HepG2 (cell line): Measurements from ENCODE around the gene ARHGAP35. TPM values are rescaled to one million over a fixed set of nuclear protein-coding genes. Genes with fewer than 3 reads are reported as not detected.

Source experiments
- ARNT ChIP-seq: fragments of 450-650 bp; IDR thresholded peaks from 2 replicates; pipeline ENCODE4 v1.6.1; 2017
- CCDC6 ChIP-seq: sonication (generic); formaldehyde crosslinking; IDR thresholded peaks from 2 replicates; pipeline ENCODE4 v1.8.1; 2022; ENCODE audit warnings: mild to moderate bottlenecking, missing genetic modification reagents, moderate library complexity
- DMTF1 ChIP-seq: sonication (generic); formaldehyde crosslinking; IDR thresholded peaks from 2 replicates; pipeline ENCODE4 v1.4.0; 2020; ENCODE audit warnings: mild to moderate bottlenecking, missing genetic modification reagents
- ISX ChIP-seq: sonication (generic); formaldehyde crosslinking; conservative IDR thresholded peaks from 2 replicates; pipeline ENCODE4 v1.5.0; 2020; ENCODE audit warnings: missing genetic modification reagents
- MEF2D ChIP-seq: sonication (generic); formaldehyde crosslinking; IDR thresholded peaks from 2 replicates; pipeline ENCODE4 v1.5.1; 2020; ENCODE audit warnings: mild to moderate bottlenecking, missing genetic modification reagents
- PCBP2 ChIP-seq: fragments of 200-400 bp; formaldehyde crosslinking; optimal IDR thresholded peaks from 2 replicates; pipeline ENCODE3; 2018; ENCODE audit warnings: low read length, low read depth; ENCODE audit not compliant: poor library complexity, severe bottlenecking
- PPARG ChIP-seq: conservative IDR thresholded peaks from 2 replicates; pipeline ENCODE4 v1.6.1; 2016; ENCODE audit warnings: missing biosample characterization, missing genetic modification reagents
- ZNF280D ChIP-seq: sonication (generic); formaldehyde crosslinking; IDR thresholded peaks from 2 replicates; pipeline ENCODE4 v1.5.1; 2020; ENCODE audit warnings: mild to moderate bottlenecking, missing genetic modification reagents
- ZNF282 ChIP-seq: fragments of 450-650 bp; IDR thresholded peaks from 2 replicates; pipeline ENCODE4 v1.6.1; 2018; ENCODE audit not compliant: partially characterized antibody
- ZNF33B ChIP-seq: sonication (generic); formaldehyde crosslinking; IDR thresholded peaks from 2 replicates; pipeline ENCODE4 v1.5.1; 2020; ENCODE audit warnings: mild to moderate bottlenecking, missing genetic modification reagents
- ZNF441 ChIP-seq: sonication (generic); formaldehyde crosslinking; IDR thresholded peaks from 2 replicates; pipeline ENCODE4 v1.7.0; 2021; ENCODE audit warnings: missing genetic modification reagents, borderline replicate concordance
- ZSCAN25 ChIP-seq: sonication (generic); formaldehyde crosslinking; IDR thresholded peaks from 2 replicates; pipeline ENCODE4 v1.8.0; 2022; ENCODE audit warnings: mild to moderate bottlenecking, missing genetic modification reagents
- polyA plus RNA-seq, 8 experiments: library from polyadenylated mRNA; depleted of rRNA in 3 of 8; stranded (reverse) in 7 of 8; unstranded in 1 of 8; fragments of >200 nt; fragmentation: Illumina TruSeq in 4 of 8; extraction: Trizol in 4 of 8; gene quantifications; 2 replicates each; pipeline versions ENCODE4 v1.2.1 to v1.2.3, GENCODE V29; 2011 to 2016; ENCODE audit warnings: low read depth in 4 of 8, missing spikeins in 1 of 8, mixed read lengths in 1 of 8; ENCODE audit not compliant: insufficient read depth in 1 of 8
- total RNA-seq, 5 experiments: library from RNA; depleted of rRNA; stranded (reverse); fragments of >200 nt; fragmentation: Illumina TruSeq; extraction: Trizol; gene quantifications; 2 replicates each; pipeline ENCODE4 v1.2.3, GENCODE V29; 2016; ENCODE audit warnings: low read depth in 1 of 5
- TF ChIP-seq, protein P1 (sequence below), 2 experiments: IDR thresholded peaks; 2 replicates each; pipeline ENCODE4 v1.6.1; 2011 to 2012; ENCODE audit warnings: low read length in 2 of 2, borderline replicate concordance in 1 of 2, low read depth in 1 of 2, mild to moderate bottlenecking in 1 of 2, moderate library complexity in 1 of 2
- TF ChIP-seq, protein P2 (sequence below): sonication (generic); formaldehyde crosslinking; IDR thresholded peaks from 2 replicates; pipeline ENCODE4 v1.8.1; 2022; ENCODE audit warnings: low read depth, mild to moderate bottlenecking, missing genetic modification reagents
- TF ChIP-seq, protein P3 (sequence below): IDR thresholded peaks from 2 replicates; pipeline ENCODE4 v1.6.1; 2016; ENCODE audit warnings: missing compliant biosample characterization, missing genetic modification reagents, borderline replicate concordance

ARHGAP35 gene
- total and polyA plus RNA-seq, 2 of the 13 experiments (the other 11 are each of a cell fraction or from before 2014, with no cell fraction given), result 30.1 to 30.2 TPM

- TF ChIP-seq, protein P1, sequence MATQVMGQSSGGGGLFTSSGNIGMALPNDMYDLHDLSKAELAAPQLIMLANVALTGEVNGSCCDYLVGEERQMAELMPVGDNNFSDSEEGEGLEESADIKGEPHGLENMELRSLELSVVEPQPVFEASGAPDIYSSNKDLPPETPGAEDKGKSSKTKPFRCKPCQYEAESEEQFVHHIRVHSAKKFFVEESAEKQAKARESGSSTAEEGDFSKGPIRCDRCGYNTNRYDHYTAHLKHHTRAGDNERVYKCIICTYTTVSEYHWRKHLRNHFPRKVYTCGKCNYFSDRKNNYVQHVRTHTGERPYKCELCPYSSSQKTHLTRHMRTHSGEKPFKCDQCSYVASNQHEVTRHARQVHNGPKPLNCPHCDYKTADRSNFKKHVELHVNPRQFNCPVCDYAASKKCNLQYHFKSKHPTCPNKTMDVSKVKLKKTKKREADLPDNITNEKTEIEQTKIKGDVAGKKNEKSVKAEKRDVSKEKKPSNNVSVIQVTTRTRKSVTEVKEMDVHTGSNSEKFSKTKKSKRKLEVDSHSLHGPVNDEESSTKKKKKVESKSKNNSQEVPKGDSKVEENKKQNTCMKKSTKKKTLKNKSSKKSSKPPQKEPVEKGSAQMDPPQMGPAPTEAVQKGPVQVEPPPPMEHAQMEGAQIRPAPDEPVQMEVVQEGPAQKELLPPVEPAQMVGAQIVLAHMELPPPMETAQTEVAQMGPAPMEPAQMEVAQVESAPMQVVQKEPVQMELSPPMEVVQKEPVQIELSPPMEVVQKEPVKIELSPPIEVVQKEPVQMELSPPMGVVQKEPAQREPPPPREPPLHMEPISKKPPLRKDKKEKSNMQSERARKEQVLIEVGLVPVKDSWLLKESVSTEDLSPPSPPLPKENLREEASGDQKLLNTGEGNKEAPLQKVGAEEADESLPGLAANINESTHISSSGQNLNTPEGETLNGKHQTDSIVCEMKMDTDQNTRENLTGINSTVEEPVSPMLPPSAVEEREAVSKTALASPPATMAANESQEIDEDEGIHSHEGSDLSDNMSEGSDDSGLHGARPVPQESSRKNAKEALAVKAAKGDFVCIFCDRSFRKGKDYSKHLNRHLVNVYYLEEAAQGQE (IDR thresholded peaks at IDR 0.05; ENCODE audit: borderline replicate concordance in 1 of 2, low read depth in 1 of 2, low read length in 2 of 2), result no peak
- TF ChIP-seq, protein P2, sequence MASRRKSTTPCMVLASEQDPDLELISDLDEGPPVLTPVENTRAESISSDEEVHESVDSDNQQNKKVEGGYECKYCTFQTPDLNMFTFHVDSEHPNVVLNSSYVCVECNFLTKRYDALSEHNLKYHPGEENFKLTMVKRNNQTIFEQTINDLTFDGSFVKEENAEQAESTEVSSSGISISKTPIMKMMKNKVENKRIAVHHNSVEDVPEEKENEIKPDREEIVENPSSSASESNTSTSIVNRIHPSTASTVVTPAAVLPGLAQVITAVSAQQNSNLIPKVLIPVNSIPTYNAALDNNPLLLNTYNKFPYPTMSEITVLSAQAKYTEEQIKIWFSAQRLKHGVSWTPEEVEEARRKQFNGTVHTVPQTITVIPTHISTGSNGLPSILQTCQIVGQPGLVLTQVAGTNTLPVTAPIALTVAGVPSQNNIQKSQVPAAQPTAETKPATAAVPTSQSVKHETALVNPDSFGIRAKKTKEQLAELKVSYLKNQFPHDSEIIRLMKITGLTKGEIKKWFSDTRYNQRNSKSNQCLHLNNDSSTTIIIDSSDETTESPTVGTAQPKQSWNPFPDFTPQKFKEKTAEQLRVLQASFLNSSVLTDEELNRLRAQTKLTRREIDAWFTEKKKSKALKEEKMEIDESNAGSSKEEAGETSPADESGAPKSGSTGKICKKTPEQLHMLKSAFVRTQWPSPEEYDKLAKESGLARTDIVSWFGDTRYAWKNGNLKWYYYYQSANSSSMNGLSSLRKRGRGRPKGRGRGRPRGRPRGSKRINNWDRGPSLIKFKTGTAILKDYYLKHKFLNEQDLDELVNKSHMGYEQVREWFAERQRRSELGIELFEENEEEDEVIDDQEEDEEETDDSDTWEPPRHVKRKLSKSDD (CRISPR knock-in tag), result 0 out of 2 replicates have a peak, but pooled peaks have one; percentile 66
- TF ChIP-seq, protein P3, sequence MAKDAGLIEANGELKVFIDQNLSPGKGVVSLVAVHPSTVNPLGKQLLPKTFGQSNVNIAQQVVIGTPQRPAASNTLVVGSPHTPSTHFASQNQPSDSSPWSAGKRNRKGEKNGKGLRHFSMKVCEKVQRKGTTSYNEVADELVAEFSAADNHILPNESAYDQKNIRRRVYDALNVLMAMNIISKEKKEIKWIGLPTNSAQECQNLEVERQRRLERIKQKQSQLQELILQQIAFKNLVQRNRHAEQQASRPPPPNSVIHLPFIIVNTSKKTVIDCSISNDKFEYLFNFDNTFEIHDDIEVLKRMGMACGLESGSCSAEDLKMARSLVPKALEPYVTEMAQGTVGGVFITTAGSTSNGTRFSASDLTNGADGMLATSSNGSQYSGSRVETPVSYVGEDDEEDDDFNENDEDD (CRISPR knock-in tag), result peak; percentile 90
- TF ChIP-seq DMTF1 (CRISPR knock-in tag) (peak; percentile 75; the same call in 1 of the 2 replicates), ARNT (no peak), PCBP2 (no peak), ZNF280D (CRISPR knock-in tag) (no peak), ZNF33B (peak; percentile 55; the same call in 1 of the 2 replicates), ZNF282 (no peak), ZSCAN25 (CRISPR knock-in tag) (peak; percentile 66), PPARG (CRISPR knock-in tag) (no peak; the same call in 1 of the 2 replicates), ZNF441 (CRISPR knock-in tag) (peak; percentile 81; the same call in 1 of the 2 replicates), MEF2D (CRISPR knock-in tag) (peak; percentile 7; the same call in 1 of the 2 replicates), ISX (CRISPR knock-in tag) (no peak), CCDC6 (peak; percentile 76; the same call in 1 of the 2 replicates)
Measured at GRCh38 chr19:46860125-46860845, 512 bp upstream of the ARHGAP35 start (continued).
